Spinal cord (tissue), 10 donors: Measurements from ENCODE around the gene TCF4. TPM values are rescaled to one million over a fixed set of nuclear protein-coding genes. Genes with fewer than 3 reads are reported as not detected.

Source experiments
- DNase-seq, 6 donors: peaks; one replicate each; pipeline versions ENCODE4 v3.0.0 to v3.0.0-alpha.2; 2013 to 2015; ENCODE audit warnings: low spot score in 6 of 6, low read depth in 4 of 6
- H3K27ac ChIP-seq: one replicate; pipeline ENCODE4 v1.5.1; 2013; ENCODE audit warnings: low read depth, low read length, control low read depth
- H3K27me3 ChIP-seq: one replicate; pipeline ENCODE4 v1.6.1; 2013; ENCODE audit warnings: low read length; ENCODE audit not compliant: control insufficient read depth, insufficient read depth
- H3K36me3 ChIP-seq: one replicate; pipeline ENCODE4 v1.6.1; 2013; ENCODE audit warnings: low read length; ENCODE audit not compliant: control insufficient read depth, insufficient read depth
- H3K4me1 ChIP-seq: one replicate; pipeline ENCODE4 v1.6.1; 2013; ENCODE audit warnings: low read length; ENCODE audit not compliant: control insufficient read depth, insufficient read depth
- H3K4me3 ChIP-seq: one replicate; pipeline ENCODE4 v1.5.1; 2013; ENCODE audit warnings: low read depth, low read length, control low read depth
- H3K9me3 ChIP-seq: one replicate; pipeline ENCODE4 v1.6.1; 2013; ENCODE audit warnings: low read length; ENCODE audit not compliant: control insufficient read depth, insufficient read depth
- WGBS: methylation state at CpG from one replicate; pipeline ENCODE4 v1.1.5; 2013; ENCODE audit warnings: missing lambda C conversion rate; ENCODE audit not compliant: insufficient coverage; 5-methylcytosine and 5-hydroxymethylcytosine counted together
- polyA plus RNA-seq, 2 donors: library from polyadenylated mRNA; unstranded; fragments of 120-200 nt; gene quantifications; one replicate each; pipeline ENCODE4 v1.2.1, GENCODE V29; 2013; ENCODE audit not compliant: insufficient read length in 2 of 2
- total RNA-seq, 2 donors: library from RNA; depleted of rRNA in 1 of 2; stranded (reverse); fragments of 120-200 nt in 1 of 2; fragments of >200 nt in 1 of 2; gene quantifications; one replicate each; pipeline versions ENCODE4 v1.2.3 to v1.2.4, GENCODE V29; 2013 to 2014
- donor health status: healthy.

TCF4 gene
- total and polyA plus RNA-seq, 4 donors = 57.1 to 234 (median 138) TPM

DNA sequence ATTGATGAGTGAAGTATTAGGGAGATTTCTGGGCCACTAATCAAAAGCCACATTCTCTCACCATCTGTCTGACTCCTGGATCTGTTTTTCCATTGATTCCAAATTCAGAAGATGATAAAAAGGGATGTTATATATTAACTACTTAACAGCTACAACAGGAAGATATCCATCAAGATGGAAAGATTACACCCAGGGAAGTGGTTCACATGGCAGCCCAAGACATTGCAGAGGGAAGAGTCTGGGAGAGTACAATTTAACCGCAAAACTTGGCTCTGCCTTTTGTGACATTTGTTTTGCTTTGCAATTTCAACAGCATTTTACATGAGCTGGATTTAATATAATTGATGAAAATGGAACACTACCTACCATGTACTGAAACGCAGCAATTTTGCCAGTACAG is 22.5 kb upstream of the TCF4 start:
- Histone ChIP-seq H3K27ac (no peak overlapping the region), H3K4me3 (no peak overlapping the region), H3K9me3 (no peaks in the 10 kb centered on the region), H3K27me3 (no peaks in the 10 kb centered on the region), H3K36me3 (no peaks in the 10 kb centered on the region), H3K4me1 (no peaks in the 10 kb centered on the region)
- no CpG with 5 or more reads among the region's 2 CpGs for WGBS
- no peak for DNase-seq

DNA sequence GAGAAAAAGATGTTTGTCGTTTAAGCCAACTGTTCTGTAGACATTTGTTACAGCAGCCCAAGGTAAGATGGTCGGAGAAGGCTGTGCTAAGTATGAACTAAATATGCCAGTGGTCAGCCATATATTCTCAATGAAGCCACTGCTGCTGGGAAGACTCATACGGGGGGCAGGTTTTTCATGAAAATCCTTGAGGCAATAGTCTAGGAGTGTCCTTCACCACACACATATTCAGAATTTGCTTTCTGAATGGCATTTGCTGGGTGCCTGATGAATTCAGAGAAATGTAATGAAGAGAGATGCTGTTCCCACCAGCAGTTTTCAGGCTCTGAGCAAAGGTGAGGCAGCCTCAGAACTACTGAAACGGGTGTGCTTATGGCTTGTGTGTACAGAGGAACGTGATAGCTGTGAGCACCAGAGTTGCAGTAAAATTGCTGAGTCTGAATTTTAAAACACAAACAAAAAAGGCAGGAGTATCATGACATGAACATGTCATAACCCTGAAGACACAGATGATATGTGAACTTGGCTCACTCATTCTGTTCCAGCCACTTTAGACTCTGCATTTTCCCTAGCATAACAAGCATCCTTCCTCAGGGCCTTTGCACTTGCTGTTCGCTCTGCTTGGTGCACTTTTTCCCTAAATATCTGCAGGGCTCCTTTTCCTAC is 21.3 kb upstream of the TCF4 start:
- Histone ChIP-seq H3K27me3 (no peaks in the 10 kb centered on the region), H3K4me3 (no peak overlapping the region), H3K9me3 (no peaks in the 10 kb centered on the region), H3K36me3 (no peaks in the 10 kb centered on the region), H3K4me1 (no peaks in the 10 kb centered on the region), H3K27ac (no peak overlapping the region)
- WGBS = 100% methylated on average over 6 of the region's 6 CpGs
- DNase-seq = no peak

DNA sequence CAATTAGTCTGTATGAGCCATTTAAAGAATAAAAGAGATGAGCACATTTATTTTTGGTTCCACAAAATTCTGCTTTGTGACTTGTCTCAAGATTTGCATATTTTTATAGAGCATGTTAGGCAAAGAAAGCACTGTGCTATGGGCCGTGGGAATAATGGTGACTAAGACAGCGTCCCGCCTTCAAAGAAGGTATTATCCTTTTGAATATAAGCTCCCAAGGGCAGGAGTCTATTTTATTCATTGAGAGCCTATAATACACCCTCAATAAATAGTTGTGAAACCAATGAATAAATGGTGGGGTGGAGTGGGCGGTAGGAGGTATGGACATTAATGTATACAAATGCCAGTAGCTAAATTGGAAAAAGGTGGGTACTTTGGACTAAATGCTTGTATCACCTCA is 20.5 kb upstream of the TCF4 start:
- no peak for DNase-seq
- 100% methylated on average over 1 of the region's 4 CpGs for WGBS
- H3K4me3 ChIP-seq = no peak overlapping the region

DNA sequence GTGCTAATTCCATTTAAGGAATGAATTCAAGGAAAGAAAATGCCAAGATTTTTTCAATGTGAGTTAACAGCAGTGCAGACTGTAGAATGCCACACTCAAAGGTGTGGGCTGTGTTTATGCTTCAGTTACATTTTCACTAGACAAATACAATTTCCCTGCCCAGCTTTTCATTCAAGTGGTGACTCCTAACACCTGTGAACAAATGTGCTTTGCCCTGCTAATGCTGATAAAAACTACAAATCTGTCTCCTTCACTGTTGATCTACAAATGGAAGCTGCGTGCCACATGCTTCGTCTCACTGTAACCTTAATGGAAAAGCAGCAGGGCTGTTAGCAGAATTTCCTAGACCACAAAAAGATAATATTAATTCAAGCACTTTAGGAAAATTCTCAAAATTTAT is 19.8 kb upstream of the TCF4 start:
- WGBS = no CpG with 5 or more reads among the region's 2 CpGs
- peak in 1 of 6 donors; percentile 59 for DNase-seq

More for the DNA sequence above, 20.5 kb upstream of the TCF4 start:
- H3K36me3 ChIP-seq = no peaks in the 10 kb centered on the region
- H3K4me1 ChIP-seq = no peaks in the 10 kb centered on the region
- H3K9me3 ChIP-seq = no peaks in the 10 kb centered on the region
- no peak overlapping the region for H3K27ac ChIP-seq
- no peaks in the 10 kb centered on the region for H3K27me3 ChIP-seq

DNA sequence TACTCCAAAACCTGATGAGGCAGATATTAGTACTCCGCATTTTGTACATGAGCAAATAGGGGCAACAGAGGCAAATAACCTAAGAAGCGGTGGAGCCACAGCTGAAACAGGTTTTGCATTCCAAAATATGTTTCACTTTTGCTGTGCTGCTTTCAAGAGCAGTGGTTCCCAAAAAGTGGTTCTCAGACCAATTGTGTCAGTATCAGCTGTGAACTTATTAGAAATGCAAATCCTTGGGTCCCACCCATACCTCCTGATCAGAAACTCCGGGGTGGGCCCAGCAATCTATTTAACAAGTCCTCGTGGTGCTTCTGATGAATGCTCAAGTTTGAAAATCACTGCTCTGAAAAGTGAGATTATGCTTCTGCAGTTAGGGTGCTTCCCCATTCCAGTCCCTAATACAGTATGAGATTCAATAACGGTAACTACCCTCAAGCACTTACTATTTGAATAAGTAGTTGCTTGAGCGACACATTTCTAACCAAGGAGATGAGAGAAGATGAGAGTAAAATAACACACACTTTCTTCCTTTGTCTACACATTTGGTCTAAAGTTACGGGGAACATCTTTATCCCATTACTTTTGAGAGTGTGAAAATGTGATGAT is 17.8 kb upstream of the TCF4 start:
- no peaks in the 10 kb centered on the region for H3K27me3 ChIP-seq
- H3K9me3 ChIP-seq = no peaks in the 10 kb centered on the region
- WGBS = 79% methylated on average over 4 of the region's 7 CpGs
- no peak for DNase-seq
- H3K27ac ChIP-seq = no peak overlapping the region
- H3K4me3 ChIP-seq = no peak overlapping the region
- H3K4me1 ChIP-seq = no peaks in the 10 kb centered on the region
- H3K36me3 ChIP-seq = no peaks in the 10 kb centered on the region

More for the DNA sequence above, 19.8 kb upstream of the TCF4 start:
- H3K36me3 ChIP-seq = no peaks in the 10 kb centered on the region
- no peaks in the 10 kb centered on the region for H3K27me3 ChIP-seq
- no peaks in the 10 kb centered on the region for H3K9me3 ChIP-seq
- no peak overlapping the region for H3K27ac ChIP-seq
- H3K4me3 ChIP-seq = no peak overlapping the region
- no peaks in the 10 kb centered on the region for H3K4me1 ChIP-seq

DNA sequence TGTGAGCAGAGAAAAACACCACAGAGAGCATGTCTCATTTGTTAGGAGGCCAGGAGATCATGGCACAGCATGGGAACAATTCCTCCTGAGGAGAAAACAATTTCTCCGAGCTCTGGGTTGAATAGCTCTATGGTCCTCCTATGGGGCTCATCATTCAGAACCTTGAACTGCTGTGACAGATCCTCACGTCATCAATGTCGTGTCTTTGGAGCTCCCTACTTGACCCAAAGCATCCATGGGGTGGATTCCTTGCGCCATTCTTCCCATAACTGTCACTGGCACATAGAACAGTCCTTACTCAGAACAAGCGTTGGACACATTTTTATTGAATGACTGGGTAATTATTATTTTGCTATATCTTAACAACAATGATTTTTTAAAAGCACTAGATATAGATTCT is 15.8 kb upstream of the TCF4 start:
- Histone ChIP-seq H3K27me3 (no peaks in the 10 kb centered on the region), H3K4me1 (no peaks in the 10 kb centered on the region), H3K9me3 (no peaks in the 10 kb centered on the region), H3K4me3 (no peak overlapping the region), H3K36me3 (no peaks in the 10 kb centered on the region), H3K27ac (no peak overlapping the region)
- DNase-seq = no peak
- WGBS = 67% methylated on average over 2 of the region's 5 CpGs

DNA sequence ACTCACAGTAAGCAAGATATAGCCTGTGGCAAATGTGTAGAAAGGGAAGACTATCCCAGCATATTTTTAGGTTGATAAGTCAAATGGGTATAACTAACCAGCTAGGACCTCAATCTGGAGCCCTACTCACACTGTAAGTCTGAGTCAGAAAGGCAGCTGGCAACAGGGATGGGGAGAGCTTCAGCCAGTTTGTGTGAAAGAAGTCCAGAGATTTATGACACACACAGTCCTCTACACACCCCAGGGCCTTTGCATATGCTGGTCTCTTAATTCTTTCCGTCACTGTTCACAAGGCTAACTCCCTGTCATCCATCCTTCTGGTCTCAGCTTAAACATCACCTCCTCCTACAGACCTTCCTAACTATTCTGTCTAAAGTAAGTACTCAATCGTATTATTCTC is 5.9 kb upstream of the TCF4 start:
- no peaks in the 10 kb centered on the region for H3K27me3 ChIP-seq
- no peak for DNase-seq
- H3K27ac ChIP-seq = no peak overlapping the region
- H3K4me3 ChIP-seq = no peak overlapping the region
- 90% methylated on average over 2 of the region's 2 CpGs for WGBS
- H3K4me1 ChIP-seq = peaks cover 5% of the 10 kb centered on the region
- H3K36me3 ChIP-seq = no peaks in the 10 kb centered on the region
- no peaks in the 10 kb centered on the region for H3K9me3 ChIP-seq

DNA sequence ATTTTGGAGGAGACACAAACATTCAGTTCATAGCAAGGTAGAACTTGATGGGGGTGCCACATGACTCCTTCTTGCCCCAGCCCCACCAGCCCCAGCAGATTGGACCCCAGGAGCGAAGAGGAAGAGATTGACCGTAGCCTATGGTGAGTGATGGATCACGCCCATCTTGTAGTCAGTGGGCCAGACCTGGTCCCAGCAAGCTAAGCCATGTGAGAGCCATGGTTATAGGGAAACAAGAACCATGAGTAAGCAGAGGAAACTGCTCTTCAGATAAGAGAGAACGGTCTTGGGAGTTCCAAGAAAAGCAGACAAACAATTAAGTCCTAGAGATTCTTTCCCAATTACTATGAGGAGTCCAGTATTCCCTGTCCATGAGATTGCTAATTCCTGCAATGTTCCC is 4.6 kb upstream of the TCF4 start:
- Histone ChIP-seq H3K4me3 (no peak overlapping the region), H3K4me1 (peaks cover 5% of the 10 kb centered on the region), H3K36me3 (no peaks in the 10 kb centered on the region), H3K27ac (no peak overlapping the region), H3K9me3 (no peaks in the 10 kb centered on the region), H3K27me3 (no peaks in the 10 kb centered on the region)
- WGBS = 92% methylated on average over 4 of the region's 4 CpGs
- no peak for DNase-seq

DNA sequence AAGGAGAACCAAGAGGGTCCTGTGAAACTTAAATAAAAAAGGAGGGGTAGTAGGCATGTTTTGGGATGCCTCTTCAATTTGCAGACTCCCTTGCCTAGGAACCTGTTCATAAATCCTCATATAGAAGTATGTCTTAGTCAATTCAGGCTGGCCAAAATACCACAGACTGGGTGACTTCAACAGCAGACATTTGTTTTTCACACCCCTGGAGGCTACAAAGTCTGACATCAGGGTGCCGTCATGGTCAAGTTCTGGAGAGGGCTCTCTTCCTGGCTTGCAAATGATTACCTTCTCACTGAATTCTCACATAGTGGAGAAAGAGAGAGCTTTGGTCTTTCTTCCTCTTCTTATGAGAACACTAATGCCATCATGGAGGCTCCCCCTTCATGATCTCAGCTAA is 4.1 kb upstream of the TCF4 start:
- H3K27me3 ChIP-seq = no peaks in the 10 kb centered on the region

DNA sequence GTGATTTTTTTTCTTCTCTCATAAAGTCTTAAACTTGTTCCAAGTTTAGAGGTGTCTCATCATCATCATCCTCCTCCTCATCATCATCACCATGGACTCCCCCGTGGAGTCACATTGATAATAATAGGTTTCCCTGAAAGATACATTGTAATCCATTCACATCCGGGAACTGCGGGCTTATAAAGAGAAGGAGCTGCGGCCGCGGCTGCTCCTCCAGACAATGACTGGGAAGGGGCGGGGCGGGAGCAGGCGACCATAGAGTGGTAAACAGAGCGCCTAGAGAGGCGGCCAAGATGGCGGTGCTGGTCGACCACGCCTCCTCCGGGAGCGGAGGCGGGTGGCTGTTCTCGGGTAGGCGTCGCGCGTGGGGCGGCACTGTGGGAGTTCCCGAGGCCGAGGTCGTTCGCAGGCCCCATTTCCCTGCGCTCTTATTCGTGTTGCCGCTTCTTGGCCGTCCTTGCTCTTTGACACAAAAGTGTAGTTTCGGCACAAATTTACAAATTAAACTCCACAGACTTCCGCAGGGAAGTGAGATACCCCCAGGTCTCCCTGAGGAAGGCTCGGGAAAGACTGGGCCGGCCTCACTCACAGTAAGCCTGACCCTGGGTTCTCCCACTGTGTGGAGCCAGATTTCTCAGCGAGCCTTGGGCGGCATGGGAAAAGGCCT is 1.8 kb upstream of the TCF4 start:
- peak overlapping the region; percentile 77 for H3K4me3 ChIP-seq
- peaks cover 5% of the 10 kb centered on the region for H3K4me1 ChIP-seq
- 0% methylated on average over 35 of the region's 37 CpGs for WGBS
- H3K9me3 ChIP-seq = no peaks in the 10 kb centered on the region
- no peaks in the 10 kb centered on the region for H3K36me3 ChIP-seq
- no peaks in the 10 kb centered on the region for H3K27me3 ChIP-seq
- DNase-seq = peak; percentile 91 to 99 (median 94)
- peak overlapping the region; percentile 93 for H3K27ac ChIP-seq

More for the DNA sequence above, 4.1 kb upstream of the TCF4 start:
- Histone ChIP-seq H3K4me1 (peaks cover 5% of the 10 kb centered on the region), H3K4me3 (no peak overlapping the region), H3K9me3 (no peaks in the 10 kb centered on the region), H3K27ac (no peak overlapping the region), H3K36me3 (no peaks in the 10 kb centered on the region)
- no CpG with 5 or more reads among the region's 1 CpG for WGBS
- no peak for DNase-seq
